Globus pallidus (tissue), 1 donor: ENCODE data around the gene HSPA12A.

Source experiments
- DNase-seq: peaks from one replicate; pipeline ENCODE4 v3.0.0-alpha.2; 2015; ENCODE audit warnings: low spot score

Gene HSPA12A

DNA sequence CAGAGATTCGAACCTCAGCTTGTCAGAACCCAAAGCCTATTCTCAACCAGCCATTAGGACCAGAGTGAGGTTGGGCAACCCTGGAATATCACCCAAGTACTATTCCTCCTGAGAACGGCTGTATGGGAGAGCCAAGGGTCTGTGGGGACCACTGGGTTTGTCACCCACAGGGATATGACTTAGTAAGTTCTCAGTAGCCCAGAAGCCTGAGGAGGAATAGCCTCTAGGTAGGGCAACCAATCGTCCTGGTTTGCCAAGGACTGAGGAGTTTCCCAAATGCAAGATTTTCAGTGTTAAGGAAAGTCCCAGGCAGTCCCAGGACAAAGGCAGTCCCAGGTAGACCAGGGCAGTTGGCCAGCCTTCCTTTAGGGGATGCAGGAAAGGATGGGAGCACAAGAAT is 74.9 kb downstream of the HSPA12A start:
- DNase-seq = no peak

DNA sequence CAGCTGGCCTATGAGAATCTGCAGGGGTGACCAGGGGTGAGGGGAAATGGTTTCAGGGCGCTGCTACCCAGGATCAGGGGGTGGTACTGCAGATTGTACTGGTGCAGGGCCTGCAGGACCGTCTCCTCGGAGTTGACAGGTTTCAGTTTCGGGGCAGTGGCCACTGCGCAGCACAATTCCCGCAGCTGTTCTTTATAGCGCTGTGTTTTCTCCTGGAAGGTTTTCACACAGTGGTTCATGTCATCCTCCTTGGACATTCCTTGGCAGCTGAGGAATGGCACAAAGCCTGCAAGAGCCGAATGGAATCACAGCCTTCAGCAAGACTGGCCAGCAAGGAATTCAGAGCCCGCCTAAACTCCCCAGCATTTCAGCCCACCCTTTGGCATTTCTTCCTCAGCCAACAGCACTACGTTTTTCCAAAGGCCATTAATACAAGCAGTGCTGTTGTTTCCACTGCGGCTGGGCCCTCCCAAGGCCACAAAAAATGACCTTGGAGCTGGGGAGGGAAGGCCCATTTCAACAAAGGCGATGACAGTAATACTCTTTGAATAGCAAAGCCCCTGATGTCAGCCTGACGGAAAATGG is 76.7 kb downstream of the HSPA12A start:
- peak; percentile 4 for DNase-seq

DNA sequence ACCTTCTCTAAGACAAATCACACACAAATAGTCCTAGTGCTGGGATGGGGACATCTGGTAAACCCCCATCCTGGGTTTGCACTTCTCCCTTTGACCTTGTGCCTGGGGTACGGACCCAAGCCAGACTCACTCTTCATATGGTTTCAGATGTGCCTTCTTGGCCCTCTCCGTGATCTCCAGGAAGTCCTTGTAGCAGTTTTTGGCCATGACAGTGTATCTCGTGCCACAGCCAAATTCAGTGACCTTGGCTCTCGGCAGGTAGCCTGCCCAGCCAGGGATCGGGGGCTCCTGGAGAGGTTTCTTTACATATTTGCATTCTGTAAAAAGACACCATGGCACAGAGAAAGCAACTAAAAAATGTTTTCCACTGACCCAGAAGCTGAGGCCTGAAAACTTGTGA is 77.7 kb downstream of the HSPA12A start:
- DNase-seq = no peak

DNA sequence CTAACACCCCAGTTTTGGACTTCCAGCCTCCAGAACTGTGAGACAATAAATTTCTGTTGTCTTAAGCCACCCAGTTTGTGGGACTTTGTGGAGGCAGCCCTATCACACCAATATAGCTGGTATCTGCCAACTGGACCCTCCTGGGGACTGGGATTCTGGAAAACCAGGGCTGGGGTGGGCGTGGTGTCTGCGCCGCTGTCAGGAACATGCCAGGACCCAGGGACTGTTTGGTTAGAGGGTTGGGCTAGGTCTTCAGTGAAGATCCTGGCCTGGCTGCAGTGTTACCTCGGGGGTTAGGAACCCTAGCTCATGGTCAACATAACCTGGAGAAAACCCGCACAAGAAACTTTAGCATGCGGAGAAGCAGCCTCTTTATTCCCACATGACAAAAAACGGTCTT is 79.0 kb downstream of the HSPA12A start:
- DNase-seq = no peak

DNA sequence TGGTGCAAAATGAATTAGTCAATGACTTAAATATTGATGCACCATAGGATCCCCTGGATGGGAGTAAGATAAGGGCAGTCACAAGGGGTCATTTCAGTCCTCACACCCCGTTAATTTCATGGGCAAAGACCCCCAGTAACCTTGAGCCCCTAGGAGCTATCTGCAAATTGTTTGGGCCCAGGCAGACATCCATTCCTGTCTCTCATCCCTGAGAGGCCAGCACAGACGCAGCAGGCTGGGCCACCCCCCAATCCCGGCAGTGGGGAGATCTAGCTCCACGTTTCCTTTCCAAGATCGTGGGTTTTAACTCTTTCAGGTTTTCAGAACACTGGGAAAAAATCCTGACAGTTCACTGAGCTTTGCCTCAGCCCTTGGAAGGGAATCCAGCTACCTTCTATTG is 81.5 kb downstream of the HSPA12A start:
- DNase-seq = no peak

DNA sequence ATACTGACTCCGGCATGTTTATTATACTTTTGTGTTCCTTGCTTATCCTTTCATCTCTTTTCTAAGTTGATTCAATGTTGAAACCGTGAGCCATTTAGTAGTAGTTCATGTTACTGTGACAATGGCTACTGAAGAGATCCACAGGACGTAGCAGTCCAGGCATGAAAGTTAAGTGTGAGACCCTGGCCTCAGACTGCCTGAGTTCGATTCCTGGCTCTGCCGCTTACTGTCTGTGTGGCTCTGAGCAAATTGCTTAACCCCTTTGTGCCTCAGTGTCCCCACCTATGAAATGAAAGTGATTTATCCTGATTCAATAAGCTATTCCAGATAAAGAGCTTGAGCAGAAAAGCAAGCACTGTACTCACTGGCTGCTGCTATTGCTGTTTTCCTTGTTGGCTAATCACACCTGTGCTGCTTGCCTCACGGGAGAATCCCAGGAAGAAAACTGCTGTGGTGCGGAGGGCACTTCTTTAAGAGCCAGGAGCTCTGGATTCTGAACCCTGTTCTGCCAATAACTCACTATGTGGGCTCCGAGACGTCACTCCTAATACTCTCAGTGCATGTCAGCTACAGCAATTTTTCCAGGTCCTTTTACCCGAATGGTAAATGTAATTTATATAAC is 83.2 kb downstream of the HSPA12A start:
- DNase-seq = no peak

DNA sequence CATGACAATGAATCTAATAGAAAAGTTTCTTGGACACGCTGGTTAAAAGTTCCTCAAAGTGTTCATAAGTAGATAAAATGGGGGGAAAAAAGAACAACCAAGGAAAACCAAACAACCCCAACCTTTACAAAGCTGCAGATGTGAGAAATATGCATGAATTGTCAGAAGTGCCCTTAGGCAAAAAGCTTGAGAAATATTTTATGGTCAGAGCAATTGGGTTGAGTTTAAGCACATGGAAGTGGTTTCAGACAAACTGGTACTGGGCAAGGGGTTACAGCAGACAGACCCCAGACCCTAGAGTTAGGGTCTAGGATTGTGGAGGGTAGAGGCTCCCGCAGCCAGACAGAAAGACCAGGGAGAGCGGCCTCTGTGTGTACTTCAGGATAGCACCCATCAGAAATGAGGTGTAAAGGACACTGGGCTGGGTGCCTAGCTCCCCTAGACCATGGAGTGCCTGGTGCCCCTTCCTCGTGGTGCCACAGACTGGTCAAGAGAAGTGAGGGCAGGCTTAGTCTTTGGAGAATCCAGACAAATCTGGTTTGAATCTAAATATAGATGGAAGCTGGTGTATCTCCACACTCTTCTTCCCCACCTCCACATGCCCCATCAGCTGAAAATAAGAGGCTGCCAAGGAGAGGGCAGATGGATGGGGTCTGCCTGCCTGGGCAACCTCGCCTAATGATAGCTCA is 84.4 kb downstream of the HSPA12A start:
- no peak for DNase-seq

DNA sequence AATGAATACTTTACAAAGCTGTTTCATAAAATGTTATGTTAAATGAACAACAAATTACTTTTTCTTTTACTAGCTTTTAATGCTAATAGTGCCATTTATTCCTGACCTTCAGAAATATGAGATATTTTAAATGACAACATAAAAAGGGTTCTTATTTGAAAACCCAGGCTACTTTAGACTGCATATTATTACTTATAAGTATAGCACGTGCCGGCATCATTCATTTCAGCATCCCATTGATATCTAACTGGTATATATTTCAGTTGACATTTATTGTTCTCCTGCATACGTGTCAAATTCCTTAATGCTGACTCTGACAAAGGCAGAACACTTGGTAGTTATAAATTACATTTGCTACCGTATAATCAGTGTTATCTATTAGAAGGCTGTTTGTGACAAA is 86.3 kb downstream of the HSPA12A start:
- DNase-seq = no peak

DNA sequence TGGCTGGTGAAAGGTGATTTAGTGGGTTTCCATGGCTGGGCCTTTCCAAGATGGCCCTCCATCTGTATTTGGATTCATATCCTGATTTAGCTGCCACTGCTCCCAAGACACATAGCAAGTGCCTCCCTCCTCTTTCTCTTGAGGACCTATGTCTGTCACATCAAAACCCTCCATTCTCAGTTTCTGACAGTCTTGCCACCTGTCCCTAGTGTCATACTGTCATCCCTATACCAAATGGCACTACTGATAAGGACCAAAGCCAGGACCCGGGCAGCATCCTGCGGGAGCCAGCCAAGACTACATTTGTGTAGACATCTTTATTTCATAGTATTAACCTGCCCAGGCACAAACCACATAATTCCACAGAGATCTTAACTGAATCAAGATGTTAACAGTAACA is 86.8 kb downstream of the HSPA12A start:
- no peak for DNase-seq

DNA sequence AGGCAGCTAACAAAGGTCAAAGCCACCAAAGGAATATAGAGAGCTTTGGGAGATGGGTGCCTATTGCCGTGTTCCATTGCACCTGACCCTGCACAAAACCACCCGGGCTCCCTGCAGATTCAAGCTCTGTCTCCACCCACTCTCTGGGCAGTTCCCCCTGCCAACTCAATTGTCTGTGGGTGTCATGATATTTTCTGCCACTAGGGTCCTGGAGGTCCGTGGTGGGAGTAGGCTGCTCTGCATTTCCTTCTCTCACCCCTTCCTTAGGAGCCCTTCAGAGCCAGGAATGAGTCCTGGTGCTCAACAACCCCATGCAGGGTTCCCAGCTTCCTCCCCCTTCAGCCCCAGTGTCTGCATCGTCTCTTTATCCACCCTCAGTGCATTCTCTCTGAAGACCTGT is 87.5 kb downstream of the HSPA12A start:
- DNase-seq = no peak

DNA sequence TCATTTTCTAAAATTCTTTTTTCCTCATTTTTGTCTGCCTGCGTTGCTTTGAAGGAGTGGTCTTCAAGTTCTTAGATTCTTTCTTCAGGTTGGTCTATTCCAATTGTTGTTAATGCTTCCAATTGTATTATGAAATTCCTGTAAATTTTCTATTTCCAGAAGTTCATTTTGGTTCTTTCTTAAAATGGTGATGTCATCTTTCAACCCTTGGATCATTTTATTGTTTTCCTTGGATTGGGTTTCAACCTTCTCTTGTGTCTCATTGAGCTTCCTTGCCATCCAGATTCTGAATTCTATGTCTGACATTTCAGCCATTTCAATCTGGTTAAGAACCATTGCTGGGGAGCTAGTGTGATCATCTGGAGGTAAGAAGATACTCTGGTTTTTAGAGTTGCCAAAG is 88.5 kb downstream of the HSPA12A start:
- DNase-seq = no peak

DNA sequence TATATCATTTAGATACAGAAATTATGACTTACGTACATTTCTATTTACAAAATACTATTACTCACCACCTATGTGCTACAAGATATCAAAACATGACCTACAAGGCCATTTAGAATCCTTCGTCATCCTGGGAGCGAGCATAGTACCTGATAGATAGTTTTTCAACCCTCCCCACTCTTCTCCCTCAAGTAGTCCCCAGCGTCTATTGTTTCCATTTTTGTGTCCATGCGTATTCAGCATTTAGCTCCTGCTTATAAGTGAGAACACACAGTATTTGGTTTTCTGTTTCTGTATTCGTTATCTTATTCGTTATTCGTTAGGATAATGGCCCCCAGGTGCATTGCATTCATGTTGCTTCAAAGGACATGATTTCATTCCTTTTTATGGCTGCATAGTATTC is 93.5 kb downstream of the HSPA12A start:
- DNase-seq = no peak

DNA sequence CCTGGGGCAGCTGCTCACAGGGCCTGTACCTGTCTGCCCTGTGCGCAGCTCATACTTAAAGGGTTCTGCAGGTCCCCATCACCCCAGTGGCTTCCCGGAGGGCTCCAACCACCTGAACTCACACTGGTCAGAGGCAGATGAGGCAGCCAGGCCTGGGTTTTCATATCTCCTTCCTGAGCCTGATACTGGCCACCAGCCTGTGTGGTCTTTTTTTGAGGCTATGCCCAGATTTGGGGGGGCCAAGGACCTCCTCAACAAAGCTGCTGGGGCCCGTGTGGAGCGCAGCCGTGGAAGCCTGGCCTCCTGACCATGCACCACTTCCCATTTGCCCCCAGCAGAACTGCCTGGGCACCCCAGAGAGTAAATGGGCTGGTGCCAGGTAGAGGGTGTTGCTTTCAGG is 95.9 kb downstream of the HSPA12A start:
- no peak for DNase-seq

DNA sequence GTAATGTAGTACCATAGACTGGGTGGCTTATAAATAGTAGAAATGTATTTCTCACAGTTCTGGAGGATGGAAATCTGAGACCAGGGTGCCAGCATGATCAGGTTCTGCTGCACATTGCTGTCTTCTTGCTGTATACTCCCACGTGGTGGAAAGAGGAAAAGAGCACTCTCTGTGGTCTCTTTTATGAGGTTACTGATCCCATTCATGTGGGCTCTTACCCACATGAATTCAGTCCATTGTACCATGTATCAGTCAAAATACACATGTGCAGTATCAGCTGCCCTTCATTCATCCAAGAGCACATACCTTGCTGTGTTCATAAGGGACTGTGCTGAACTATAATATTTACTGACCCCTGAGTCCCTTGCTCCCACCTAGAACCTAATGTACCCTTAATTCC is 104.5 kb downstream of the HSPA12A start:
- no peak for DNase-seq

DNA sequence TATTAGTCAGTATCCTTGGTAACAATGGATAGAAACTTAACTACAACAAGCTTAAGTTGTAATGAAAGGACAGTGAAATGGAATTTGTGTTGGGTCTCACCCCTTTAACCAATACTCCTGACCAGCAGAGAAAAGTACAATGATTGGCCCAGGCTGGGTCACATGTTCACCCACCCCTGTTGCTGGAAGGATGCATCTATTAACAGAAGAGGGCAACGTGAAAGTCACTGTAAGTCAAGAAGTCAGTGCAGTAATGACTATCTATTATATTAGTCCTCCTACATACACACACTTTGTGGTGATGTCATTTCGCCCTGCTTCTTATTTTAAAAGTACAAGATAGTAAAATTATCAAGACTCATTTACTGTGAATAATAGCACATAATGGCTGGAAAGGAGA is 105.4 kb downstream of the HSPA12A start:
- no peak for DNase-seq

DNA sequence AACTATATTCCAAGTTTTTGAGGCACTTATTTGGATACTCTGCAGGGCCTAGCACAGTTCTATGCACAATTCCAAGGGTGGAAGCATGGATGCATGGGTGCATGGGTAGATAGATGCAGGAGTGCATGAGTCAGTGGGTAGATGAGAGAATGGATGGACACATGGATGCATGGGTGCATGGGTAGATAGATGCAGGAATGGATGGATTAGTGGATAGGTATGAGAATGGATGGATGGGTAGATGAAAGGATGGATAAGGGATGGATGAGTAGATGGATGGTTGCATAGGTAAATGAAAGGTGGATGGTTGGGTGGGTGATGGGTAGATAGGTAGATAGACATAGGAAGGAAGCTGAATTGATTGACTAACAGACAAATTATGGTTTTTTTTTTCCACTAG is 106.0 kb downstream of the HSPA12A start:
- DNase-seq = no peak

DNA sequence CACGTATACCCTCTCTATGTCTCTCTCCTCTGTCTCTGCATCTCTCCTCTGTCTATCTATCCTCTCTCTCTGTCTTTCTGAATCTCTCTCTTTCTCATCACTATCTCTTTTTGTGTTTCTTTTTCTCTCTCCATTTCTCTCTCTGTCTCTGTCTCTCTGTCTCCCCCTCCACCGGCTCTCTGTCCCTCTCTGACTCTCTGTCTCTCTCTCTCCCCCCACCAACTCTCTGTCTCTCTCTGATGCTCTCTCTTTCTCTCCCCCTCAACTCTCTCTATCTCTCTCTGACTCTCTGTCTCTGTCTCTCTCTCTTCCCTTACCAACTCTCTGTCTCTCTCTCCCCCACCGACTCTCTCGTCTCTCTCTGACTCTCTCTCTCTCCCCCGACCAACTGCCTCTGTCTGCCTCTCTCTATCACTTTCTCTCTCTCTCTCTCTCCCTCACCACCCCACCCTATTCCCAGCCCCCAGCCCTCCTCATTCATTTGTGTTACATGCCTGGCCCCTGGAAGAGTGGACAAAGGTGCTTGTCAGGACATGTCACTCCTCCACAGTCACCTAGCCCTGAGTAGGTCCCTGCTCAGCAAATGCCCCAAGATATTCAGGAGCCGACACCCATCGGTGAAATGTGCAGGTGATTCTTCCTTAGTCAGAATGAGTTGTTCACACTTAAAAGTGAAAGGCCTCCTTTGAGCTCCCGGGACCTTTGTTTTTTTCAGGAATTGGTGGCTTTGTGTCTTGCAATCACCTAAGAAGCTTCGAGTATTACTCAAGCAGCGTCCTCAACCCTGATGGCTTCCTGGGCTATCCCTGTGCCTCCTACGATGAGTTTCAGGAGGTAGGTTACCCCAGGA is 108.0 kb downstream of the HSPA12A start:
- no peak for DNase-seq

DNA sequence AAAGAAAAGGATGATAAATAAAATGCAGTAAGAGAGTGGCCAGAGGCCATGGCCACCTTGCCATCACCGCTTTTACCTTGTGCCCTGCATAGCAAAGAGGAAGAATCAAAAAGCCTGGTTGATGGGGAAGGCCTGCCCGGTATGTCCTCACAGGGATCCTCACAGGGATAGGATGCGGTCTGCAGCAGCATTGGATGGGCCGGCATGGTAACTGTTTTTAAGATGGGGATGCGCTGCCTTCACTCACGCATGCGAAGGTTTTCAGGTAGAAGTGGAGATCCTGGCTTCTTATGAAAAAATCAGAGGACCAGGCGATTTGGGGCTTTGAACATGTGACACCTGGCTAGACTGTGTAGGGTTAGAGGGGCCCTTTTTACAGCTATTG is 109.2 kb downstream of the HSPA12A start:
- no peak for DNase-seq

DNA sequence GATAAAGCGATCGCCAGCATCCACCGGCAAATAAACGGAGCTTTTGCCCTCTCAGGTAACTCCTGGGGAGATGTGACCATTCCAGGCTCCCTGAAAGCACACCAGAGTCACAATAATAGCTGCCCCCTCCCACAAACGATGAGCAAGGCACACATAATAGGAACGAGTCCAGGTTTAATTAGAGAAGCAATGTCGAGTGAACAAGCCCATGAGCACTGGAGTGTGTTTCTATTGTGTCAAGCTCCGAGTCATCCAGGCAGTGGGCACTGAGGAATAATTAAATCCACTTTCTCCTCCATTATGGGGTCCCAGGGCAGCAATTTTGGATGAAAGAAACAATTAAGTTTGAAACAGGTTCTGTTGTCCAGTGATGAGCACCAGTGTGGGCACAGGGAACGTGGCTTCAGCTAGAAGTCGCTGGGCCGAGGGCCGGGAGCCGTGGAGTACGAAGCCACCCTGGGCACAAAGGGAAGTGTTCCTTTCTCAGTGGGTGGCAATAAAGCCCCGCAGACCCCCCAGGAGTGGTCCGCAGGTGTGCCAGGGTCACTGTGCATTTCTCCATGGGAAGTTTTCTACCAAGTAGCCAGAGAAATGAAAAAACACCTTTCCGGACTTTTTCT is 109.7 kb downstream of the HSPA12A start:
- no peak for DNase-seq

DNA sequence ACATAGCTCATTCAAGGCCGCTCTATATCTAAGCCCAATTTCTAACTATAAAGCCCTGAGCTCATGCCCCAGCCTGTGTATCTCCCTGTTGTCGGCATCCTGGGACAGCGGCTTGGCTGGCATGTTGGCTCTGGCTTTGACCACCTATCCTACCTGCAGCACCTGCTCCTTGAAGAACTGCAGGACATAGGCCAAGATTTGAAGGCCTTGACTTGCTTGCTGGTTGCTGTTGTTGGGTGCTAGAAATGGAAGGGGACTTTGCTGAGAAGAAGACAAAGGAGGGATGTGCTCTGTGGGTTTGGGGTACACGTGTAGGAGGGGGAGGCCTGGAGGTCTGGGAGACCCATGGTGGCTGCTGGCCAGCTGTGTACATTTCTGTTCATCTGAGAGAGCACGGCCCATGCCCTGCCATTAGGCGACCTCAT is 110.5 kb downstream of the HSPA12A start:
- DNase-seq = no peak

DNA sequence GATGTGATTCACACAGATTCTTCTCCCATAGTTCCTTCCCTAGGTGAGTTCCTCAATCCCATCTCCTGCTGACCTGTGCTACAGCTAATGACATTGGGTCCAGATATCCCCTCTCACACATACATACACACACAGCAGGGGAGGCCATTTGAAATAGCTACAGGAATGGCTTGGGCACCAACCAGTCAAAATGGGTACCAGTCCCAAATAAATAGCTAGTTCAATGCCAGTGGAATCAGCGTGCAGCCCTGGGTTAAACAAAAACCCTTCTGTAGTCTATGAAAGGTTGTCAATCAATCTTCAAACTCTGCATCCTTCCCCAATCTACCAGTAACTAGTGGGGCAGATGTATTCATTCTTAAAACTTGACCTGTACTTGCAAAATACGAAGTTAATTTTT is 112.3 kb downstream of the HSPA12A start:
- no peak for DNase-seq

DNA sequence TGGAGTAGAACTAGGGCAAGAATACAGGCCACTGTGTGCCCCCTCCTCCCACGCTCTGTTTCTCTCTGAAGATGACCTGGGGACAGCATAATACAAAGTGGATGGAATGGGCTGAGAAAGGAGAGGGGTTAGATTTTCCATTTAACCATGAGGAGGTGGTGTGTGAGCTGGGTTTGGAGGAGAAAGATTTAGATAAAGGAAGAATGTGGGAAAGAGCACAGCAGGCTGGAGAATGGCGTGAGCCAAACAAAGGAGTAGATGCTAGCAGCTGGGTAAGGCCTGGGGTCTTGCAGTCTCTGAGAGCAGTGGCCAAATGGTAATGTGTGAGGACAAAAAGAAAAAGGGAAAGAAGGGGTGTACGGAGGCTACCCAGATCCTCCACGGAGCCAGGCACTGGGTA is 113.0 kb downstream of the HSPA12A start:
- DNase-seq = no peak
